DOHH2 (cell line): ENCODE data around the gene CPXM2.

Source experiments
- H3F3A ChIP-seq: fragments of 200-600 bp; sonication (generic), shearing (Covaris generic); 2 replicates; pipeline ENCODE4 v1.6.0; 2016; ENCODE audit warnings: antibody characterized with exemption, mild to moderate bottlenecking; ENCODE audit not compliant: control insufficient read depth, insufficient read depth
- H3K27ac ChIP-seq: fragments of 200-600 bp; sonication (generic); 2 replicates; pipeline ENCODE4 v1.5.1; 2014; ENCODE audit warnings: low read depth, mild to moderate bottlenecking, low read length, moderate library complexity
- H3K27me3 ChIP-seq: fragments of 200-600 bp; sonication (generic); 2 replicates; pipeline ENCODE4 v1.6.1; 2014; ENCODE audit warnings: mild to moderate bottlenecking, low read length, mixed read lengths; ENCODE audit not compliant: control insufficient read depth
- H3K36me3 ChIP-seq: fragments of 200-600 bp; sonication (generic); 2 replicates; pipeline ENCODE4 v1.6.1; 2014; ENCODE audit warnings: mild to moderate bottlenecking, low read length, moderate library complexity, mixed read lengths; ENCODE audit not compliant: control insufficient read depth
- H3K4me1 ChIP-seq: fragments of 200-600 bp; sonication (generic); 2 replicates; pipeline ENCODE4 v1.6.1; 2014; ENCODE audit warnings: mild to moderate bottlenecking, low read length, mixed read lengths; ENCODE audit not compliant: control insufficient read depth
- H3K4me2 ChIP-seq: fragments of 200-600 bp; sonication (generic); 2 replicates; pipeline ENCODE4 v1.6.0; 2014; ENCODE audit warnings: mild to moderate bottlenecking, low read length, moderate library complexity
- H3K4me3 ChIP-seq: fragments of 200-600 bp; sonication (generic); 2 replicates; pipeline ENCODE4 v1.5.1; 2014; ENCODE audit warnings: mild to moderate bottlenecking, low read length, mixed read lengths
- H3K79me2 ChIP-seq: fragments of 200-600 bp; sonication (generic); 2 replicates; pipeline ENCODE4 v1.6.1; 2014; ENCODE audit warnings: mild to moderate bottlenecking, low read length, mixed read lengths; ENCODE audit not compliant: control insufficient read depth
- H3K9me2 ChIP-seq: fragments of 200-600 bp; sonication (generic); replicated peaks from 2 replicates; pipeline ENCODE4 v1.6.1; 2014; ENCODE audit warnings: mild to moderate bottlenecking, low read length, mixed read lengths; ENCODE audit not compliant: control insufficient read depth
- H3K9me3 ChIP-seq: fragments of 200-600 bp; sonication (generic); 2 replicates; pipeline ENCODE4 v1.6.1; 2014; ENCODE audit warnings: antibody characterized with exemption, low read length, mixed read lengths; ENCODE audit not compliant: control insufficient read depth, insufficient read depth
- H4K20me1 ChIP-seq: fragments of 200-600 bp; sonication (generic); 2 replicates; pipeline ENCODE4 v1.6.0; 2014; ENCODE audit warnings: low read depth, mild to moderate bottlenecking, antibody characterized with exemption, low read length, moderate library complexity; ENCODE audit not compliant: control insufficient read depth, insufficient read depth
- CTCF ChIP-seq: fragments of 200-600 bp; sonication (generic); IDR thresholded peaks from one replicate; pipeline ENCODE4 v1.5.1; 2014; ENCODE audit warnings: antibody characterized with exemption, mild to moderate bottlenecking, low read depth, low read length; ENCODE audit not compliant: poor library complexity, severe bottlenecking
- EZH2phosphoT487 ChIP-seq: fragments of 200-600 bp; sonication (generic); IDR thresholded peaks from 2 replicates; pipeline ENCODE4 v1.6.1; 2017; ENCODE audit warnings: borderline replicate concordance, mild to moderate bottlenecking, antibody characterized with exemption, low read length, moderate library complexity, mixed read lengths

CPXM2 gene

DNA sequence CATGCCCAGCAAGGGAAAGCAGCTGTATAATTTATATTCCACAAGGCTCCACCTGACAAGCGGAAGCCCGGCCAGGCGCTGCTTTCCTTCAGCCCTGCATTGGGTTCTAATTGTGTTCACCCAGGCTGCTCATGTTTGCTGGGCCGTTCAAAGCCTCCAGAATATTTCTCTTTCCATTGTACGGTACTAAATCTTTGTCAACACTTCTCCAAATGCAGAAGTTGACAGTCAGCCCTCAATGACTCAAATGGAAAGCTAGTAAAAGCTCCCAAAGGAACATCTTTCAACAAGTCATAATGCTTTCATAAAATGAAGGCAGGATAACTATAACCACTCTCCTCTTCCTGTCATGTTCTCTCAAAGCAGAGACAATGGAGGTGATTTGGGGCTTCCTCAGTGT is 17.8 kb upstream of the CPXM2 start:
- no peaks in the 10 kb centered on the region for H3K9me2 ChIP-seq
- no peak overlapping the region for H3K4me3 ChIP-seq

GRCh38 chr10:123908379-123908778 is 16.8 kb upstream of the CPXM2 start:
- Histone ChIP-seq H3K4me3 (no peak overlapping the region), H3K27me3 (peaks cover 5% of the 10 kb centered on the region), H3K27ac (no peak overlapping the region), H3K36me3 (no peaks in the 10 kb centered on the region), H3K4me1 (no peaks in the 10 kb centered on the region), H3K4me2 (no peak overlapping the region), H3K9me3 (no peaks in the 10 kb centered on the region), H4K20me1 (no peaks in the 10 kb centered on the region), H3K9me2 (no peaks in the 10 kb centered on the region), H3F3A (no peaks in the 10 kb centered on the region), H3K79me2 (no peaks in the 10 kb centered on the region)
- TF ChIP-seq CTCF (no peak), EZH2phosphoT487 (no peak)

More for the DNA sequence above, 17.8 kb upstream of the CPXM2 start:
- Histone ChIP-seq H3K79me2 (no peaks in the 10 kb centered on the region), H4K20me1 (no peaks in the 10 kb centered on the region), H3K36me3 (no peaks in the 10 kb centered on the region), H3K4me2 (no peak overlapping the region), H3F3A (no peaks in the 10 kb centered on the region), H3K4me1 (no peaks in the 10 kb centered on the region), H3K27ac (no peak overlapping the region), H3K9me3 (no peaks in the 10 kb centered on the region), H3K27me3 (peaks cover 5% of the 10 kb centered on the region)
- no peak for TF ChIP-seq EZH2phosphoT487
- TF ChIP-seq CTCF = no peak

DNA sequence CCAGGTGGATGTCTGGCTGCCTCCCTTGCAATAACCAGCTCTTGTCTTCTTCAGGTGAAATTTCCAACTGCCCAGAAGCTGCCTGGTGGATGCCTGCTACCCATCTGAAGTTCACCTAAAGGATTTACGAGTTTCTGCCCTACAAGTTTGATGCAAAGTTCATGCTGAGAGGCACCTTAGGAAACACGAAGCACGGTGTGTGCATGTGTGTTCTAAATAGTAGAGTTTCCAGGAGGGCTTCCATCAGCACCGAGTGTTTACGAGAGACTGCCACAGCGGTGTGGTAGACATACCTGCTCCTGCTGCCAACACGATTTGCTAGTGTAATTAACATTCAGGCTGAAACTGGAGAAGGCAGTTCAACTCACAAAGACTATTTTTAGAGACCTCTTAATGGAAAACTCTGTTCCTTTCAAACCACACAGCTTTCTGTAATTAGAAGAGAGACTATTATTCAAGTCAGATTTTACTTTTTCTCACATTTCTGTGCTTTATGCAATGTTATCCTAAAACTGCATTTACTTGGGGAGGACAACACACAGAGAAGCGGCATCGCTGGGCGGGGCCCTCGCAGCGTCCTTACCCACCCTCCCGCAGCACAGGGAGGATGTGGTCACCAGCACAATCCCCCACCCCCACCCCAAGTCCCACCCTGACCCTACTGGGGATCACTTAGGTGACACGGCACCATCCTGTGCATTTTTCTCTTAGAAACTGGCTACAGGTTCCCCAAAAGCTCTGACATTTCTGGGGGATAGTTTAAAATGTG is 15.5 kb upstream of the CPXM2 start:
- H3K27me3 ChIP-seq = peaks cover 5% of the 10 kb centered on the region
- no peaks in the 10 kb centered on the region for H3F3A ChIP-seq
- no peak overlapping the region for H3K4me3 ChIP-seq
- no peaks in the 10 kb centered on the region for H3K4me1 ChIP-seq
- H3K36me3 ChIP-seq = no peaks in the 10 kb centered on the region
- H3K9me3 ChIP-seq = no peaks in the 10 kb centered on the region
- H3K79me2 ChIP-seq = no peaks in the 10 kb centered on the region
- no peaks in the 10 kb centered on the region for H3K9me2 ChIP-seq
- no peaks in the 10 kb centered on the region for H4K20me1 ChIP-seq
- no peak for TF ChIP-seq EZH2phosphoT487
- H3K4me2 ChIP-seq = no peak overlapping the region
- no peak overlapping the region for H3K27ac ChIP-seq

DNA sequence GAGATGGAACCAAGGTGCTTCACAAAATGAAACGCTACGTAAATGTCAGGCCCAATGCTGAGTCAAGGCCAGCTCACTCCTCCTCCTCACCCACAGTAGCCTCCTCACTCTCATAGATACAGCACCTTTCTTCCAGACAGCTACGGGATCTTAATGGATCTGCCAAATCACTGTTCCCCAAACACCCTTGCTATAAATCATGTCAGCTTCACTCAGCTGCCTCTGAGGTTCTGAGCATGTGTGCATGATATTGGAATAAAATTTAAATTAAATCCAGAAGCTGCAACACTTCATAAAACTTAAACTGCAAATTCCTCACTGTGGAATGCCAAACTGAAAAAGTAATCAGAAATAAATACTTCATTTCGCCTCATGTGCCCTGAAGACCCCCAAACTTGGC is 14.7 kb upstream of the CPXM2 start:
- TF ChIP-seq EZH2phosphoT487 (no peak), CTCF (no peak)
- no peaks in the 10 kb centered on the region for H3K9me3 ChIP-seq
- peaks cover 5% of the 10 kb centered on the region for H3K27me3 ChIP-seq
- H3K4me3 ChIP-seq = no peak overlapping the region
- no peaks in the 10 kb centered on the region for H3K9me2 ChIP-seq
- no peak overlapping the region for H3K4me2 ChIP-seq
- no peaks in the 10 kb centered on the region for H3F3A ChIP-seq
- H3K27ac ChIP-seq = no peak overlapping the region
- H3K79me2 ChIP-seq = no peaks in the 10 kb centered on the region
- no peaks in the 10 kb centered on the region for H3K36me3 ChIP-seq
- H4K20me1 ChIP-seq = no peaks in the 10 kb centered on the region
- H3K4me1 ChIP-seq = no peaks in the 10 kb centered on the region
